OCI-LY7 (cell line): ENCODE data around the gene PLXNB1. TPM values are rescaled to one million over a fixed set of nuclear protein-coding genes. Genes with fewer than 3 reads are reported as not detected.

ENCODE experiments used
- BruUV-seq: library from RNA; stranded (reverse); fragments of 400-500 nt; replicated peaks from 2 replicates; lab custom pipeline; 2021; lab: Mats Ljungman, UMichigan
- CTCF ChIA-PET: fragments of 300-600 bp; sonication (Branson Sonifier 250); formaldehyde crosslinking; loops from one replicate; lab custom pipeline; 2022; ENCODE audit warnings: antibody characterized with exemption; ENCODE audit not compliant: unreplicated experiment; lab: Charles Lee
- POLR2A ChIA-PET: fragments of 300-600 bp; sonication (Branson Sonifier 250); formaldehyde crosslinking; loops from one replicate; lab custom pipeline; 2022; ENCODE audit warnings: antibody characterized with exemption; lab: Charles Lee
- DNase-seq: peaks from one replicate; pipeline ENCODE4 v3.0.0-alpha.2; 2015; ENCODE audit warnings: low spot score
- H2AFZ ChIP-seq: fragments of 200-600 bp; sonication (generic), shearing (Covaris generic); 2 replicates; pipeline ENCODE4 v1.6.1; 2014; ENCODE audit warnings: mild to moderate bottlenecking, antibody characterized with exemption, low read length, moderate library complexity
- H3K27ac ChIP-seq: fragments of 200-600 bp; sonication (generic); 2 replicates; pipeline ENCODE4 v1.5.1; 2014; ENCODE audit warnings: mixed run types, low read depth, mild to moderate bottlenecking, moderate library complexity, low read length, inconsistent platforms; ENCODE audit not compliant: poor library complexity, severe bottlenecking
- H3K36me3 ChIP-seq: fragments of 200-600 bp; sonication (generic); 2 replicates; pipeline ENCODE4 v1.6.1; 2014; ENCODE audit warnings: mild to moderate bottlenecking, antibody characterized with exemption, low read length, moderate library complexity, mixed read lengths; ENCODE audit not compliant: insufficient read depth
- H3K4me1 ChIP-seq: fragments of 200-600 bp; sonication (generic); 2 replicates; pipeline ENCODE4 v1.5.1; 2014; ENCODE audit warnings: mild to moderate bottlenecking, low read length; ENCODE audit not compliant: insufficient read depth, poor library complexity, severe bottlenecking
- H3K4me2 ChIP-seq: fragments of 200-600 bp; sonication (generic); 2 replicates; pipeline ENCODE4 v1.6.1; 2014; ENCODE audit warnings: mild to moderate bottlenecking, low read length
- H3K4me3 ChIP-seq: fragments of 200-600 bp; sonication (generic); 2 replicates; pipeline ENCODE4 v1.5.1; 2014; ENCODE audit warnings: mild to moderate bottlenecking, low read depth, low read length; ENCODE audit not compliant: poor library complexity, severe bottlenecking
- H3K79me2 ChIP-seq: fragments of 200-600 bp; sonication (generic); 2 replicates; pipeline ENCODE4 v1.6.1; 2016; ENCODE audit warnings: low read depth, mild to moderate bottlenecking, low read length, moderate library complexity, mixed read lengths; ENCODE audit not compliant: insufficient read depth
- H3K9me2 ChIP-seq: fragments of 200-600 bp; sonication (generic); 2 replicates; pipeline ENCODE4 v1.6.1; 2016; ENCODE audit warnings: mild to moderate bottlenecking, low read length, mixed read lengths; ENCODE audit not compliant: insufficient read depth
- H3K9me3 ChIP-seq: fragments of 200-600 bp; sonication (generic); 2 replicates; pipeline ENCODE4 v1.6.1; 2014; ENCODE audit warnings: mild to moderate bottlenecking, mixed run types, low read length, mixed read lengths
- H4K20me1 ChIP-seq: fragments of 200-600 bp; sonication (generic); 2 replicates; pipeline ENCODE4 v1.6.1; 2014; ENCODE audit warnings: mild to moderate bottlenecking, antibody characterized with exemption, low read length, moderate library complexity, mixed read lengths; ENCODE audit not compliant: insufficient read depth
- CTCF ChIP-seq: fragments of 200-600 bp; sonication (generic); conservative IDR thresholded peaks from 2 replicates; pipeline ENCODE4 v1.5.1; 2014; ENCODE audit warnings: mild to moderate bottlenecking, antibody characterized with exemption, low read length, moderate library complexity, mixed read lengths
- EZH2phosphoT487 ChIP-seq: fragments of 200-600 bp; sonication (generic); IDR thresholded peaks from 2 replicates; pipeline ENCODE4 v1.6.1; 2018; ENCODE audit warnings: low read depth, borderline replicate concordance, mild to moderate bottlenecking, mixed run types, antibody characterized with exemption, low read length, moderate library complexity, mixed read lengths
- intact Hi-C: fragments of 100-400 bp; cut with micrococcal nuclease; formaldehyde crosslinking; loops from one replicate; pipeline ENCODE4 v1.10.0; 2022; ENCODE audit not compliant: unreplicated experiment
- total RNA-seq, 2 experiments: library from RNA; depleted of rRNA in 1 of 2; stranded (reverse); fragments of >200 nt in 1 of 2; shearing (Covaris generic) in 1 of 2; gene quantifications; 2 replicates each; pipeline ENCODE4 v1.2.3, GENCODE V29; 2014 to 2022

Gene PLXNB1
- total RNA-seq, 2 experiments from 2014 or later, result 4.4 to 6.4 TPM

- H2AFZ ChIP-seq, result no peak overlapping the region
- intact Hi-C loops, result no loop called here
- H3K4me1 ChIP-seq, result peaks cover 4% of the 10 kb centered on the region
- no peak overlapping the region for H3K27ac ChIP-seq
- H4K20me1 ChIP-seq, result no peaks in the 10 kb centered on the region
- H3K9me3 ChIP-seq, result no peaks in the 10 kb centered on the region
- H3K79me2 ChIP-seq, result no peaks in the 10 kb centered on the region
- no peaks in the 10 kb centered on the region for H3K9me2 ChIP-seq
- ChIA-PET POLR2A (no interaction called here), CTCF (no interaction called here)
- H3K36me3 ChIP-seq, result peaks cover 59% of the 10 kb centered on the region
- no peak overlapping the region for H3K4me2 ChIP-seq
- BruUV-seq, result no TSS peak
- no peak for DNase-seq
- TF ChIP-seq CTCF (no peak), EZH2phosphoT487 (no peak)
- no peak overlapping the region for H3K4me3 ChIP-seq
Measured at GRCh38 chr3:48460517-48460902, 30.6 kb upstream of the PLXNB1 start.

GRCh38 chr3:48459773-48460516 is 30.1 kb upstream of the PLXNB1 start:
- Histone ChIP-seq H3K4me3 (no peak overlapping the region), H2AFZ (no peak overlapping the region), H3K36me3 (peaks cover 64% of the 10 kb centered on the region), H3K9me2 (no peaks in the 10 kb centered on the region), H3K4me2 (no peak overlapping the region), H3K4me1 (no peaks in the 10 kb centered on the region), H4K20me1 (no peaks in the 10 kb centered on the region), H3K27ac (no peak overlapping the region), H3K79me2 (no peaks in the 10 kb centered on the region), H3K9me3 (no peaks in the 10 kb centered on the region)
- TF ChIP-seq CTCF (no peak), EZH2phosphoT487 (no peak)
- no peak for DNase-seq
- intact Hi-C loops, result no loop called here
- ChIA-PET CTCF (no interaction called here), POLR2A (no interaction called here)
- BruUV-seq, result no TSS peak

DNA sequence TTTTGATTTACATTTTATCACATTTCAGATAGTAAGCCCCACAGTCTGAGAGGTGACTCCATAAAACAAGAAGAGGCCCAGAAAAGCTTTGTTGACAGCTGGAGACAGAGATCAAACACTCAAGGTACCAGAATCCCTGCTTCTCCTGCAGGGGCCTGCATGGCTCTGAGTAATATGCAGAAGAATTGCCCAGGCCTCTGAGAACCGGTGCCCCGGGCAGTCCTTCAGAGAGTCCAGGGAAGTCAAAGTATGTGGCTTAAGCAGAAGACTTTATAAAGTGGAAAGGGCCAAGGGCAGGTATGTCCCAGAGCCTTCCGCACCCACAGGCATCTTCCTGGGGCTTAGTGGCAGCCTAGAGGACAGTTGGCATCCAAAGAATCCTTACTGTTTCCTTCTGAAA is 29.4 kb upstream of the PLXNB1 start:
- no TSS peak for BruUV-seq
- POLR2A ChIA-PET, result no interaction called here
- no peaks in the 10 kb centered on the region for H4K20me1 ChIP-seq
- no peak overlapping the region for H3K4me3 ChIP-seq
- no peak overlapping the region for H3K4me2 ChIP-seq
- DNase-seq, result no peak
- intact Hi-C loops, result no loop called here
- peaks cover 70% of the 10 kb centered on the region for H3K36me3 ChIP-seq
- CTCF ChIA-PET, result no interaction called here
- H3K79me2 ChIP-seq, result no peaks in the 10 kb centered on the region
- H3K27ac ChIP-seq, result no peak overlapping the region
- H3K9me3 ChIP-seq, result no peaks in the 10 kb centered on the region
- H2AFZ ChIP-seq, result no peak overlapping the region
- TF ChIP-seq EZH2phosphoT487 (no peak), CTCF (no peak)
- H3K4me1 ChIP-seq, result no peaks in the 10 kb centered on the region
- H3K9me2 ChIP-seq, result no peaks in the 10 kb centered on the region
